CD4-positive, alpha-beta memory T cell (primary cell): ENCODE data around the gene RAP2B. TPM values are rescaled to one million over a fixed set of nuclear protein-coding genes. Genes with fewer than 3 reads are reported as not detected.

Experiments
- CTCF ChIA-PET: fragments of 350-600 bp; sonication (Branson Sonifier 250); formaldehyde crosslinking; loops from one replicate; lab custom pipeline; 2021; ENCODE audit warnings: inconsistent platforms; ENCODE audit not compliant: partially characterized antibody; lab: Charles Lee
- POLR2A ChIA-PET: fragments of 350-600 bp; sonication (Branson Sonifier 250); formaldehyde crosslinking; loops from one replicate; lab custom pipeline; 2021; ENCODE audit not compliant: partially characterized antibody; lab: Charles Lee
- DNase-seq, 5 donors: peaks; one replicate each; pipeline versions ENCODE4 v3.0.0 to v3.0.0-alpha.2; 2020 to 2022; ENCODE audit warnings: mixed read lengths in 1 of 5
- H3K27ac ChIP-seq: one replicate; pipeline ENCODE4 v1.7.0; 2013; ENCODE audit warnings: low read depth, low read length
- H3K27me3 ChIP-seq: 2 replicates; pipeline ENCODE4 v1.7.0; 2013; ENCODE audit warnings: mild to moderate bottlenecking, low read length, moderate library complexity; ENCODE audit not compliant: insufficient read depth
- H3K36me3 ChIP-seq: 2 replicates; pipeline ENCODE4 v1.7.0; 2013; ENCODE audit warnings: mild to moderate bottlenecking, low read length, moderate library complexity; ENCODE audit not compliant: insufficient read depth
- H3K4me1 ChIP-seq: 2 replicates; pipeline ENCODE4 v1.7.0; 2013; ENCODE audit warnings: mild to moderate bottlenecking, low read length, moderate library complexity; ENCODE audit not compliant: insufficient read depth
- H3K4me3 ChIP-seq, 2 donors: one replicate each; pipeline ENCODE4 v1.7.0; 2013; ENCODE audit warnings: low read length in 2 of 2, mild to moderate bottlenecking in 1 of 2
- H3K9me3 ChIP-seq, 2 donors: one replicate each; pipeline ENCODE4 v1.7.0; 2013; ENCODE audit warnings: low read length in 2 of 2, control low read depth in 1 of 2; ENCODE audit not compliant: control insufficient read depth in 1 of 2
- H3K27ac Mint-ChIP-seq, 7 donors: one replicate each; pipeline ENCODE4 v1.8.0; 2020 to 2021; ENCODE audit warnings: mixed read lengths in 7 of 7, mild to moderate bottlenecking in 6 of 7, inconsistent platforms in 3 of 7, moderate library complexity in 3 of 7
- H3K27me3 Mint-ChIP-seq, 2 donors: one replicate each; pipeline ENCODE4 v1.8.0; 2020 to 2021; ENCODE audit warnings: mixed read lengths in 2 of 2
- H3K36me3 Mint-ChIP-seq, 2 donors: one replicate each; pipeline ENCODE4 v1.8.0; 2020 to 2021; ENCODE audit warnings: mixed read lengths in 2 of 2, inconsistent platforms in 1 of 2, mild to moderate bottlenecking in 1 of 2
- H3K4me1 Mint-ChIP-seq, 4 donors: one replicate each; pipeline ENCODE4 v1.8.0; 2020 to 2021; ENCODE audit warnings: mixed read lengths in 4 of 4, mild to moderate bottlenecking in 1 of 4
- H3K4me3 Mint-ChIP-seq, 8 donors: one replicate each; pipeline ENCODE4 v1.8.0; 2020 to 2021; ENCODE audit warnings: mixed read lengths in 8 of 8, mild to moderate bottlenecking in 7 of 8, moderate library complexity in 6 of 8, inconsistent platforms in 3 of 8
- H3K9me3 Mint-ChIP-seq, 8 donors: one replicate each; pipeline ENCODE4 v1.8.0; 2020 to 2021; ENCODE audit warnings: mixed read lengths in 8 of 8, mild to moderate bottlenecking in 5 of 8, inconsistent platforms in 3 of 8, moderate library complexity in 1 of 8
- intact Hi-C: fragments of 100-400 bp; cut with micrococcal nuclease; formaldehyde crosslinking; loops from one replicate; pipeline ENCODE4 v1.15.1; 2023
- polyA plus RNA-seq, 2 donors: library from polyadenylated mRNA; unstranded; fragments of 300-500 nt; fragmentation: Illumina TruSeq; gene quantifications; one replicate each; pipeline ENCODE4 v1.2.3, GENCODE V29; 2021
- total RNA-seq, 2 experiments: library from RNA; stranded (reverse); gene quantifications; one replicate each; pipeline ENCODE4 v1.2.3, GENCODE V29; 2021

Gene RAP2B
- total and polyA plus RNA-seq, 4 experiments from 2014 or later, result 13.8 to 42.3 (median 30.3) TPM

GRCh38 chr3:153130312-153130977 lies 31.6 kb upstream of the RAP2B start:
- Mint-ChIP-seq H3K27ac (no peak overlapping the region), H3K36me3 (peaks cover 0 to 4% of the 10 kb centered on the region in 2 donors), H3K4me3 (no peak overlapping the region), H3K9me3 (peaks cover 0 to 5% (median under 1%) of the 10 kb centered on the region in 8 donors), H3K27me3 (no peaks in the 10 kb centered on the region), H3K4me1 (peaks cover 0 to 4% (median 2%) of the 10 kb centered on the region in 4 donors)
- no peaks in the 10 kb centered on the region for H3K36me3 ChIP-seq
- no peak overlapping the region for H3K4me3 ChIP-seq
- H3K9me3 ChIP-seq, result no peaks in the 10 kb centered on the region
- no peak overlapping the region for H3K27ac ChIP-seq
- intact Hi-C loops, result no loop called here
- CTCF ChIA-PET, result no interaction called here
- no peaks in the 10 kb centered on the region for H3K4me1 ChIP-seq
- H3K27me3 ChIP-seq, result no peaks in the 10 kb centered on the region
- DNase-seq, result no peak
- POLR2A ChIA-PET, result interaction anchor here (1.3 kb wide), 1 partner anchor 30 kb away, joined by 3 read pairs; no protein-coding TSS in a partner anchor

DNA sequence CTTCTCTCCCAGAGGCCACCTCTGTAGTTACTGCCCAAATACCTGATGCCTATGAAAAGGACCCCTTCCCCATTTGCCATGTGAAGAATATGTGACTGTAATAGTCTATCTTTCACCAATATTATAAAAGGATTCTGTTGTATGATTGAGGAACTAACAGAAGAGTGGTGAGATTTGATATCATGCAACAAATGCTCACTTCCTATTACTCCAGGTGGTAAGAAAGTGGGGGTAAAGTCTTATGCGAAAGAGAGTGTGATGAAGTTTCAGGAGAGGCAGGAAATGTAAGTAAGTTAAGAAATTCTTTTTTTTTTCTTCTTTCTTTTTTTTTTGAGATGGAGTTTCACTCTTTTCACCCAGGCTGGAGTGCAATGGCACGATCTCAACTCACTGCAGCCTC lies 24.4 kb upstream of the RAP2B start:
- H3K9me3 ChIP-seq, result no peaks in the 10 kb centered on the region
- H3K27me3 ChIP-seq, result no peaks in the 10 kb centered on the region
- POLR2A ChIA-PET, result no interaction called here

GRCh38 chr3:153138276-153139210 lies 23.5 kb upstream of the RAP2B start:
- no peak overlapping the region for H3K27ac Mint-ChIP-seq
- H3K9me3 Mint-ChIP-seq, result peaks cover 0 to 2% (median 0%) of the 10 kb centered on the region in 8 donors
- H3K27me3 Mint-ChIP-seq, result no peaks in the 10 kb centered on the region

More for the DNA sequence above, 24.4 kb upstream of the RAP2B start:
- Histone ChIP-seq H3K27ac (no peak overlapping the region), H3K4me1 (peaks cover 14% of the 10 kb centered on the region), H3K4me3 (no peak overlapping the region), H3K36me3 (no peaks in the 10 kb centered on the region)
- CTCF ChIA-PET, result no interaction called here
- no peaks in the 10 kb centered on the region for H3K27me3 Mint-ChIP-seq
- DNase-seq, result no peak
- H3K4me1 Mint-ChIP-seq, result peaks cover 5 to 13% (median 10%) of the 10 kb centered on the region in 4 donors
- peaks cover 0 to 2% (median 0%) of the 10 kb centered on the region in 8 donors for H3K9me3 Mint-ChIP-seq
- H3K27ac Mint-ChIP-seq, result no peak overlapping the region
- intact Hi-C loops, result no loop called here
- no peak overlapping the region for H3K4me3 Mint-ChIP-seq
- no peaks in the 10 kb centered on the region for H3K36me3 Mint-ChIP-seq

GRCh38 chr3:153142961-153143360 lies 19.1 kb upstream of the RAP2B start:
- Mint-ChIP-seq H3K27ac (no peak overlapping the region), H3K27me3 (no peaks in the 10 kb centered on the region), H3K4me1 (peaks cover 5 to 17% (median 13%) of the 10 kb centered on the region in 4 donors), H3K36me3 (no peaks in the 10 kb centered on the region), H3K4me3 (no peak overlapping the region), H3K9me3 (peaks cover 0 to 1% (median 0%) of the 10 kb centered on the region in 8 donors)
- no peak overlapping the region for H3K4me3 ChIP-seq
- ChIA-PET POLR2A (no interaction called here), CTCF (no interaction called here)
- H3K27me3 ChIP-seq, result no peaks in the 10 kb centered on the region
- intact Hi-C loops, result no loop called here
- H3K9me3 ChIP-seq, result no peaks in the 10 kb centered on the region
- no peaks in the 10 kb centered on the region for H3K36me3 ChIP-seq
- no peak for DNase-seq
- peaks cover 21% of the 10 kb centered on the region for H3K4me1 ChIP-seq
- no peak overlapping the region for H3K27ac ChIP-seq

More at GRCh38 chr3:153138276-153139210, 23.5 kb upstream of the RAP2B start:
- peaks cover 5 to 13% (median 10%) of the 10 kb centered on the region in 4 donors for H3K4me1 Mint-ChIP-seq
- no peak overlapping the region for H3K4me3 Mint-ChIP-seq
- Histone ChIP-seq H3K27me3 (no peaks in the 10 kb centered on the region), H3K27ac (no peak overlapping the region), H3K4me3 (no peak overlapping the region), H3K4me1 (peaks cover 14% of the 10 kb centered on the region), H3K9me3 (no peaks in the 10 kb centered on the region), H3K36me3 (no peaks in the 10 kb centered on the region)
- DNase-seq, result no peak
- H3K36me3 Mint-ChIP-seq, result no peaks in the 10 kb centered on the region
- ChIA-PET POLR2A (no interaction called here), CTCF (no interaction called here)
- intact Hi-C loops, result no loop called here

DNA sequence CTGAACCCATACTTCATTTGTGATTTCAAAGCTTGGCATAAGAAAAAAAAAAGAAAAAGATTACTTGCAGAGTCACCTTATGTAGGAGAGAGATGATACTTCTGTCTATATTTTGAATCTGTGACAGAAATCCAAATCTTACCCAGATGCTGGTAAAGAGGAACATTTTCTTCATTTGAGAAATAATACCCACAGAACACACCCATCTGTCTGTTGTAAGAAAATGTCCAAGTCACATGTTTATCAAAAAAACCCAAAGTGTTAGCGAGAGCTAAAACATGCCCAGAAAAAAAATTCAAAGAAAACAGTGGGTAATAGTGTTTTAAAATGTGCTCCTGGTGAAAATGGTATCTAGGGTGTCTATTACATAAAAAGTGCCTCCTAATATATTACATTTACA lies 18.0 kb upstream of the RAP2B start:
- Mint-ChIP-seq H3K4me1 (peaks cover 5 to 17% (median 10%) of the 10 kb centered on the region in 4 donors), H3K36me3 (no peaks in the 10 kb centered on the region)
- POLR2A ChIA-PET, result no interaction called here

GRCh38 chr3:153144779-153145178 lies 17.2 kb upstream of the RAP2B start:
- Mint-ChIP-seq H3K9me3 (peaks cover 0 to 2% (median 0%) of the 10 kb centered on the region in 8 donors), H3K36me3 (no peaks in the 10 kb centered on the region), H3K27ac (no peak overlapping the region), H3K4me3 (no peak overlapping the region), H3K4me1 (peaks cover 5 to 17% (median 10%) of the 10 kb centered on the region in 4 donors), H3K27me3 (no peaks in the 10 kb centered on the region)
- Histone ChIP-seq H3K27me3 (no peaks in the 10 kb centered on the region), H3K4me1 (peaks cover 21% of the 10 kb centered on the region), H3K4me3 (no peak overlapping the region), H3K36me3 (no peaks in the 10 kb centered on the region), H3K27ac (no peak overlapping the region), H3K9me3 (no peaks in the 10 kb centered on the region)
- DNase-seq, result no peak
- intact Hi-C loops, result no loop called here
- POLR2A ChIA-PET, result no interaction called here
- CTCF ChIA-PET, result no interaction called here

More for the DNA sequence above, 18.0 kb upstream of the RAP2B start:
- Histone ChIP-seq H3K9me3 (no peaks in the 10 kb centered on the region), H3K27ac (no peak overlapping the region), H3K36me3 (no peaks in the 10 kb centered on the region), H3K4me1 (peaks cover 21% of the 10 kb centered on the region), H3K27me3 (no peaks in the 10 kb centered on the region), H3K4me3 (no peak overlapping the region)
- intact Hi-C loops, result no loop called here
- Mint-ChIP-seq H3K27me3 (no peaks in the 10 kb centered on the region), H3K27ac (no peak overlapping the region), H3K4me3 (no peak overlapping the region), H3K9me3 (peaks cover 0 to 2% (median 0%) of the 10 kb centered on the region in 8 donors)
- DNase-seq, result no peak
- CTCF ChIA-PET, result no interaction called here

DNA sequence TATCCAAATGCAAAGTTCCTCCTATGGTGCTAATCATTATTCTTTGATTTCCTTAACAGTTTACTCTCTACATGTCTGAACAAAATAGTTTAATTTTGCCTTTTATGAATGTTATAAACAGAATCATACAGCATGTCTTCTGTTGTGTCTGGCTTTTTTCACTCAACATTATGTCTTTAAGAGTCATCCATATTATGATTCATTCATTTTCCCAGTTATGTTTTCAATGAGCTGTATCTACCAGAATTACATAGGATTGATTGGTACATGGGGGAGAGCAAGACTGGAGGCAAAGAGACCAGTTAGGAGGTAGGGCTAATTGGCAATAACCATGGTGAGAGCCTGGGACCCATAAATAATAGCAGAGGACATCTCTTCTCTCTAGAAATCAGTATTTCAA lies 16.6 kb upstream of the RAP2B start:
- no peak for DNase-seq
- H3K4me1 ChIP-seq, result peaks cover 19% of the 10 kb centered on the region
- Mint-ChIP-seq H3K27me3 (no peaks in the 10 kb centered on the region), H3K36me3 (no peaks in the 10 kb centered on the region), H3K4me1 (peaks cover 5 to 17% (median 8%) of the 10 kb centered on the region in 4 donors), H3K9me3 (peaks cover 0 to 2% (median 0%) of the 10 kb centered on the region in 8 donors), H3K27ac (peak overlapping the region in 1 of 7 donors; percentile 59), H3K4me3 (no peak overlapping the region)
- ChIA-PET POLR2A (no interaction called here), CTCF (no interaction called here)
- H3K4me3 ChIP-seq, result no peak overlapping the region
- no peaks in the 10 kb centered on the region for H3K36me3 ChIP-seq
- H3K9me3 ChIP-seq, result no peaks in the 10 kb centered on the region
- H3K27me3 ChIP-seq, result no peaks in the 10 kb centered on the region
- no peak overlapping the region for H3K27ac ChIP-seq
- intact Hi-C loops, result no loop called here
